K562 (cell line): Measurements from ENCODE around the gene TRIM45. TPM values are rescaled to one million over a fixed set of nuclear protein-coding genes. Genes with fewer than 3 reads are reported as not detected.

Experiments used
- ATAC-seq: fragments of 200-7000 bp; cut with Tn5 transposase; 3 replicates; pipeline ENCODE4 v1.9.1; 2020; ENCODE audit warnings: moderate library complexity
- BruUV-seq: library from RNA; stranded (reverse); fragments of 400-500 nt; replicated peaks from 2 replicates; lab custom pipeline; 2021; lab: Mats Ljungman, UMichigan
- CTCF ChIA-PET: fragments of 300-600 bp; formaldehyde crosslinking; extraction: SDS; loops from one replicate; lab custom pipeline; 2021; ENCODE audit warnings: low intra/inter-chr PET ratio; lab: Yijun Ruan, JAX
- POLR2A ChIA-PET: fragments of 300-600, 350-650 bp; sonication (Branson Sonifier 250); formaldehyde crosslinking; extraction: SDS; loops from one replicate; lab custom pipeline; 2021; ENCODE audit warnings: antibody characterized with exemption, inconsistent platforms; lab: Yijun Ruan, JAX
- DNase-seq, 4 experiments: peaks; one replicate each; pipeline versions ENCODE4 v3.0.0 to v3.0.0-alpha.2; 2011 to 2018; ENCODE audit warnings: low spot score in 3 of 4, mixed read lengths in 3 of 4; ENCODE audit errors: extremely low read depth in 1 of 4
- FAIRE-seq: peaks from 2 replicates; lab custom pipeline; 2011; peaks lifted over from hg19 to GRCh38; lab: Jason Lieb, UNC
- H2AFZ ChIP-seq: 2 replicates; pipeline ENCODE4 v1.6.0; 2011; ENCODE audit warnings: low read depth, low read length, control low read depth, inconsistent platforms
- H3K27ac ChIP-seq: fragments of 200-600 bp; 3 replicates; pipeline ENCODE4 v1.8.0; 2011; ENCODE audit warnings: low read depth, mild to moderate bottlenecking, control low read depth, inconsistent platforms, low read length, moderate library complexity, mixed read lengths; ENCODE audit errors: extremely low read depth
- H3K27me3 ChIP-seq, 2 experiments: fragments of 300-600 bp in 1 of 2; 2 replicates in 1 of 2; 3 replicates in 1 of 2; pipeline versions ENCODE4 v1.6.0 to v1.8.0; 2011; ENCODE audit warnings: inconsistent platforms in 2 of 2, low read length in 2 of 2, mild to moderate bottlenecking in 1 of 2, mixed read lengths in 1 of 2, moderate library complexity in 1 of 2; ENCODE audit not compliant: control insufficient read depth in 2 of 2, insufficient read depth in 2 of 2
- H3K36me3 ChIP-seq: fragments of 300-600 bp; 3 replicates; pipeline ENCODE4 v1.8.0; 2011; ENCODE audit warnings: mild to moderate bottlenecking, low read length, inconsistent platforms; ENCODE audit not compliant: control insufficient read depth, insufficient read depth
- H3K4me1 ChIP-seq, 2 experiments: fragments of 200-600 bp in 1 of 2; replicated peaks in 1 of 2; 2 replicates in 1 of 2; 3 replicates in 1 of 2; pipeline versions ENCODE4 v1.5.1 to v1.8.0; 2011; ENCODE audit warnings: inconsistent platforms in 2 of 2, low read length in 2 of 2, mild to moderate bottlenecking in 1 of 2, mixed read lengths in 1 of 2, moderate library complexity in 1 of 2; ENCODE audit not compliant: control insufficient read depth in 2 of 2, insufficient read depth in 2 of 2
- H3K4me2 ChIP-seq: 2 replicates; pipeline ENCODE4 v1.6.1; 2011; ENCODE audit warnings: low read length, control low read depth, inconsistent platforms, mixed read lengths; ENCODE audit not compliant: insufficient read depth
- H3K4me3 ChIP-seq: fragments of 200-600 bp; sonication (generic), shearing (Covaris generic); 2 replicates; pipeline ENCODE4 v1.5.1; 2016; ENCODE audit warnings: control low read depth, inconsistent platforms
- H3K79me2 ChIP-seq: fragments of 200-600 bp; 3 replicates; pipeline ENCODE4 v1.8.0; 2011; ENCODE audit warnings: low read length, inconsistent platforms; ENCODE audit not compliant: control insufficient read depth, insufficient read depth
- H3K9ac ChIP-seq, 2 experiments: 2 replicates each; pipeline versions ENCODE4 v1.6.0 to v1.6.1; 2011; ENCODE audit warnings: low read depth in 2 of 2, low read length in 2 of 2, control low read depth in 1 of 2, inconsistent platforms in 1 of 2, mild to moderate bottlenecking in 1 of 2, mixed read lengths in 1 of 2; ENCODE audit not compliant: insufficient read depth in 1 of 2
- H3K9me1 ChIP-seq: one replicate; pipeline ENCODE4 v1.6.0; 2011; ENCODE audit warnings: inconsistent platforms, mild to moderate bottlenecking, low read length, moderate library complexity; ENCODE audit not compliant: control insufficient read depth, insufficient read depth
- H3K9me3 ChIP-seq: replicated peaks from 2 replicates; pipeline ENCODE4 v1.5.1; 2011; ENCODE audit warnings: low read depth, low read length, inconsistent platforms; ENCODE audit not compliant: control insufficient read depth, insufficient read depth
- H4K20me1 ChIP-seq: replicated peaks from 2 replicates; pipeline ENCODE4 v1.6.1; 2011; ENCODE audit warnings: low read length, inconsistent platforms, mixed read lengths; ENCODE audit not compliant: control insufficient read depth, insufficient read depth
- ASH1L ChIP-seq: fragments of 450-650 bp; IDR thresholded peaks from 2 replicates; pipeline ENCODE4 v1.6.1; 2018; ENCODE audit warnings: borderline replicate concordance, mild to moderate bottlenecking, low read depth; ENCODE audit not compliant: partially characterized antibody
- BRD9 ChIP-seq: fragments of 450-650 bp; IDR thresholded peaks from 2 replicates; pipeline ENCODE4 v1.6.1; 2018; ENCODE audit warnings: low read depth; ENCODE audit not compliant: partially characterized antibody
- CBX1 ChIP-seq: sonication (generic); IDR thresholded peaks from 2 replicates; pipeline ENCODE4 v1.6.1; 2016; ENCODE audit warnings: antibody characterized with exemption, low read depth, mild to moderate bottlenecking
- ELF1 ChIP-seq: fragments of 200-800 bp; sonication (Bioruptor generic); IDR thresholded peaks from 2 replicates; pipeline ENCODE4 v1.6.1; 2016; ENCODE audit warnings: missing genetic modification characterization, missing compliant biosample characterization
- FUS ChIP-seq: fragments of 200-400 bp; formaldehyde crosslinking; optimal IDR thresholded peaks from 2 replicates; pipeline ENCODE3; 2017; ENCODE audit warnings: low read depth, low read length
- ILF3 ChIP-seq: fragments of 450-650 bp; IDR thresholded peaks from 2 replicates; pipeline ENCODE4 v1.6.1; 2018; ENCODE audit warnings: antibody characterized with exemption, mild to moderate bottlenecking, moderate library complexity, borderline replicate concordance
- MEF2A ChIP-seq: IDR thresholded peaks from 2 replicates; pipeline ENCODE4 v1.6.1; 2011; ENCODE audit warnings: low read depth, mild to moderate bottlenecking, low read length, moderate library complexity; ENCODE audit not compliant: control insufficient read depth
- PYGO2 ChIP-seq: fragments of 450-650 bp; IDR thresholded peaks from 2 replicates; pipeline ENCODE4 v1.6.1; 2016; ENCODE audit warnings: mild to moderate bottlenecking, missing genetic modification characterization, moderate library complexity, missing compliant biosample characterization
- RUNX1 ChIP-seq: sonication (generic); IDR thresholded peaks from 2 replicates; pipeline ENCODE4 v1.6.1; 2016; ENCODE audit warnings: antibody characterized with exemption, low read depth
- SMARCC2 ChIP-seq: fragments of 450-650 bp; IDR thresholded peaks from 2 replicates; pipeline ENCODE4 v1.6.1; 2017; ENCODE audit warnings: antibody characterized with exemption, moderate library complexity, mild to moderate bottlenecking, low read depth
- ZNF445 ChIP-seq: fragments of 250-450 bp; sonication (Bioruptor Pico); IDR thresholded peaks from 2 replicates; pipeline ENCODE4 v1.4.0; 2020; ENCODE audit warnings: low read depth, mild to moderate bottlenecking, moderate library complexity
- ZNF583 ChIP-seq: fragments of 250-450 bp; sonication (Bioruptor Pico); IDR thresholded peaks from 2 replicates; pipeline ENCODE4 v1.4.0; 2020
- WGBS: fragments of 100-300 bp; shearing (Covaris generic); methylation state at CpG from one replicate; pipeline ENCODE4 v1.1.6; 2016; ENCODE audit warnings: low coverage, mixed read lengths; ENCODE audit not compliant: insufficient coverage; ENCODE audit errors: missing lambda C conversion rate; 5-methylcytosine and 5-hydroxymethylcytosine counted together
- in situ Hi-C: fragments of 300-500 bp; cut with MboI; formaldehyde crosslinking; loops from 4 replicates; pipeline ENCODE4 v1.15.0; 2018; ENCODE audit warnings: inconsistent platforms, mixed read lengths
- intact Hi-C: fragments of 100-400 bp; cut with micrococcal nuclease; formaldehyde crosslinking; loops from 2 replicates; pipeline ENCODE4 v1.14.2; 2022
- polyA plus RNA-seq, 8 experiments: library from polyadenylated mRNA; depleted of rRNA in 4 of 8; stranded (reverse) in 5 of 8; unstranded in 3 of 8; fragments of >200 nt; fragmentation: Nextera tagmentation in 2 of 8; fragmentation: Illumina TruSeq in 1 of 8; extraction: Ambion mirVana in 2 of 8; extraction: Trizol in 1 of 8; gene quantifications; 2 replicates each; pipeline versions ENCODE4 v1.2.1 to v1.2.3, GENCODE V29; 2011 to 2014; ENCODE audit warnings: inconsistent platforms in 1 of 8, missing spikeins in 1 of 8
- total RNA-seq, 7 experiments: library from RNA; depleted of rRNA in 6 of 7; stranded (reverse); fragments of >200 nt in 6 of 7; fragmentation: Illumina TruSeq in 2 of 7; extraction: Trizol in 2 of 7; gene quantifications; 2 replicates each; pipeline versions ENCODE4 v1.2.1 to v1.2.3, GENCODE V29; 2011 to 2021; ENCODE audit warnings: low replicate concordance in 1 of 7
- TF ChIP-seq, protein P1 (sequence below), 2 experiments: IDR thresholded peaks; 2 replicates each; pipeline ENCODE4 v1.6.1; 2011; ENCODE audit warnings: borderline replicate concordance in 1 of 2, control low read depth in 1 of 2, low read depth in 1 of 2, low read length in 1 of 2, mild to moderate bottlenecking in 1 of 2, mixed read lengths in 1 of 2, moderate library complexity in 1 of 2; ENCODE audit not compliant: insufficient read depth in 1 of 2, insufficient read length in 1 of 2, poor library complexity in 1 of 2, severe bottlenecking in 1 of 2; ENCODE audit errors: extremely low read depth in 1 of 2
- TF ChIP-seq, protein P2 (sequence below): fragments of 250-450 bp; sonication (Bioruptor Pico); IDR thresholded peaks from 2 replicates; pipeline ENCODE4 v1.5.0; 2021

TRIM45 gene
- total and polyA plus RNA-seq, 9 of the 15 experiments (the other 6 are each of a cell fraction or from before 2014, with no cell fraction given) = 1.9 to 6.2 (median 3.6) TPM

DNA sequence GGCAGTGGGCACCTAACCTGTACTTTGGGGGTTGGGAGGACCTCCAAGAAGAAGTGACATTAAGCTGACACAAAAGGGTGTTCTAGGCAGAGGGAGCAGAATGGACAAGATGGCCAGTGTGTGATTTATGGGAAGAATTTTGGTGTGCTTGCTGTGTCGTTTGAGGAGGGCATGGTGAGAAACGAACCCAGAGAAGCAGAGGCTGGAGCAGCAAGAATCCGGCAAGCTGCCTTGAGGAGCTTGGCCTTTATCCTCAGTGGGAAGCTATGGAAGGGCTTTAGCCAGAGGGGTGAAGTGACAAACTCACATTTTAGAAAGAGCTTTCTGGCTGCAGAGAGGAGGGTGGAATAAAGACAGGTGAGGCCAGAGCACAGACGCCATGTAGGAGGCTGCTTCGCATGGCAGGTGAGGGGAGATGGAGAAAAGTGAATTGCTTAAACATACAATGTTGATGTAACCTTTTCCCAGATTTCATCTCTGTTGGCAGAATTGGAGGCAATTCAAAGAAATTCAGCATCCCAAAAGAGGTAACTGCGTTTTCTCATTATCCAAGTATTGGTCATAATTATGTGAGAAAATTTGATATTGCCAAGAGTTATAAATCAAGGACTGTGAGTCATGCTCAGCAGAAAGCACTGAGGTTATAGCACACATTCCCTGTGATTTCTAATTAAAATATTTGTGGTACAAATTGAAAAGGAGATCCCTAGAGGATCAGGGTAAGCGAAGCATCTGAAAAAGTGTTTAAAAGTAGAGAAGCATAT, 26.5 kb downstream of the TRIM45 start:
- no peaks in the 10 kb centered on the region for H3K9me1 ChIP-seq
- peaks cover 4 to 21% of the 10 kb centered on the region in 2 experiments; a peak in 4 of 5 replicates for H3K4me1 ChIP-seq
- no peak for DNase-seq
- H3K79me2 ChIP-seq = no peaks in the 10 kb centered on the region
- ATAC-seq = no peak
- H3K9me3 ChIP-seq = no peaks in the 10 kb centered on the region
- 78% methylated on average over 6 of the region's 7 CpGs for WGBS
- H3K27ac ChIP-seq = no peak overlapping the region
- no peak for FAIRE-seq
- TF ChIP-seq MEF2A (no peak), ZNF445 (CRISPR knock-in tag) (no peak), ASH1L (no peak), ILF3 (no peak), CBX1 (no peak), BRD9 (no peak), PYGO2 (tag) (no peak), ELF1 (tag) (no peak), SMARCC2 (no peak), RUNX1 (no peak), FUS (no peak), ZNF583 (CRISPR knock-in tag) (no peak)
- TF ChIP-seq, protein P1, sequence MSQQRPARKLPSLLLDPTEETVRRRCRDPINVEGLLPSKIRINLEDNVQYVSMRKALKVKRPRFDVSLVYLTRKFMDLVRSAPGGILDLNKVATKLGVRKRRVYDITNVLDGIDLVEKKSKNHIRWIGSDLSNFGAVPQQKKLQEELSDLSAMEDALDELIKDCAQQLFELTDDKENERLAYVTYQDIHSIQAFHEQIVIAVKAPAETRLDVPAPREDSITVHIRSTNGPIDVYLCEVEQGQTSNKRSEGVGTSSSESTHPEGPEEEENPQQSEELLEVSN (IDR thresholded peaks at IDR 0.05; ENCODE audit: borderline replicate concordance in 1 of 2, extremely low read depth in 1 of 2, insufficient read depth in 1 of 2, insufficient read length in 1 of 2, low read depth in 1 of 2, low read length in 1 of 2, poor library complexity in 1 of 2, severe bottlenecking in 1 of 2) = no peak
- TF ChIP-seq, protein P2, sequence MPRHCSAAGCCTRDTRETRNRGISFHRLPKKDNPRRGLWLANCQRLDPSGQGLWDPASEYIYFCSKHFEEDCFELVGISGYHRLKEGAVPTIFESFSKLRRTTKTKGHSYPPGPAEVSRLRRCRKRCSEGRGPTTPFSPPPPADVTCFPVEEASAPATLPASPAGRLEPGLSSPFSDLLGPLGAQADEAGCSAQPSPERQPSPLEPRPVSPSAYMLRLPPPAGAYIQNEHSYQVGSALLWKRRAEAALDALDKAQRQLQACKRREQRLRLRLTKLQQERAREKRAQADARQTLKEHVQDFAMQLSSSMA (CRISPR knock-in tag) = no peak
- H3K4me3 ChIP-seq = no peak overlapping the region
- in situ Hi-C loops (no loop called here), intact Hi-C loops (no loop called here)
- ChIA-PET POLR2A (interaction anchor here (1.4 to 2.7 kb wide), 3 partner anchors 8 to 13 kb away, joined by 4 to 16 read pairs (median 4); no protein-coding TSS in a partner anchor), CTCF (no interaction called here)
- H3K27me3 ChIP-seq = no peaks in the 10 kb centered on the region
- no TSS peak for BruUV-seq
- H2AFZ ChIP-seq = no peak overlapping the region
- no peak overlapping the region for H3K9ac ChIP-seq
- no peak overlapping the region for H3K4me2 ChIP-seq
- peaks cover 97% of the 10 kb centered on the region for H3K36me3 ChIP-seq
- no peaks in the 10 kb centered on the region for H4K20me1 ChIP-seq
